ENCODE data around the gene FBXL20. TPM values are rescaled to one million over a fixed set of nuclear protein-coding genes. Genes with fewer than 3 reads are reported as not detected.
"Not testable (repeated sequence)": the region's sequence is repeated elsewhere in the genome, so short reads cannot be mapped to it uniquely, and the experiment has no call there.

Gene FBXL20
- total RNA-seq, 1 donor = 20.3 TPM

GRCh38 chr17:39341541-39341940 is 59.9 kb downstream of the FBXL20 start:
- Histone ChIP-seq H4K20me1 (ENCODE audit: insufficient read depth, low read length) (peaks cover 7% of the 10 kb centered on the region), H3K36me3 (ENCODE audit: insufficient read depth, low read length) (peaks cover 3% of the 10 kb centered on the region), H3K9me3 (ENCODE audit: low read depth, low read length) (no peaks in the 10 kb centered on the region), H2AFZ (ENCODE audit: low read length) (no peak overlapping the region), H3K4me2 (ENCODE audit: insufficient read depth, low read length) (no peak overlapping the region), H3K4me1 (ENCODE audit: insufficient read depth, low read length) (no peaks in the 10 kb centered on the region), H3K4me3 (ENCODE audit: insufficient read depth, low read length) (no peak overlapping the region), H3K27ac (ENCODE audit: low read depth, low read length) (no peak overlapping the region), H3K79me2 (ENCODE audit: insufficient read depth, low read length) (no peaks in the 10 kb centered on the region), H3K27me3 (ENCODE audit: insufficient read depth, low read length) (no peaks in the 10 kb centered on the region)
- DNase-seq (ENCODE audit: insufficient read length, low spot score, missing footprints) = no peak
- no peak for TF ChIP-seq CTCF (IDR thresholded peaks at IDR 0.05; ENCODE audit: extremely low read depth, low read depth, low read length)

- peaks cover 3% of the 10 kb centered on the region for H3K36me3 ChIP-seq (ENCODE audit: insufficient read depth, low read length)
- DNase-seq (ENCODE audit: insufficient read length, low spot score, missing footprints) = no peak
- peaks cover 6% of the 10 kb centered on the region for H4K20me1 ChIP-seq (ENCODE audit: insufficient read depth, low read length)
- no peaks in the 10 kb centered on the region for H3K9me3 ChIP-seq (ENCODE audit: low read depth, low read length)
- no peak overlapping the region for H3K4me3 ChIP-seq (ENCODE audit: insufficient read depth, low read length)
- TF ChIP-seq CTCF (IDR thresholded peaks at IDR 0.05; ENCODE audit: extremely low read depth, low read depth, low read length) = no peak
- H3K79me2 ChIP-seq (ENCODE audit: insufficient read depth, low read length) = no peaks in the 10 kb centered on the region
- no peak overlapping the region for H2AFZ ChIP-seq (ENCODE audit: low read length)
- H3K4me1 ChIP-seq (ENCODE audit: insufficient read depth, low read length) = no peaks in the 10 kb centered on the region
- no peaks in the 10 kb centered on the region for H3K27me3 ChIP-seq (ENCODE audit: insufficient read depth, low read length)
- no peak overlapping the region for H3K4me2 ChIP-seq (ENCODE audit: insufficient read depth, low read length)
- H3K27ac ChIP-seq (ENCODE audit: low read depth, low read length) = no peak overlapping the region
These were observed 60.7 kb downstream of the FBXL20 start for GRCh38 chr17:39340731-39341130.

GRCh38 chr17:39339272-39339671 is 62.2 kb downstream of the FBXL20 start:
- Histone ChIP-seq H3K27me3 (ENCODE audit: insufficient read depth, low read length) (no peaks in the 10 kb centered on the region), H3K79me2 (ENCODE audit: insufficient read depth, low read length) (no peaks in the 10 kb centered on the region), H3K9me3 (ENCODE audit: low read depth, low read length) (no peaks in the 10 kb centered on the region), H3K4me3 (ENCODE audit: insufficient read depth, low read length) (no peak overlapping the region), H3K4me2 (ENCODE audit: insufficient read depth, low read length) (no peak overlapping the region), H3K4me1 (ENCODE audit: insufficient read depth, low read length) (no peaks in the 10 kb centered on the region), H4K20me1 (ENCODE audit: insufficient read depth, low read length) (peaks cover 7% of the 10 kb centered on the region), H3K27ac (ENCODE audit: low read depth, low read length) (no peak overlapping the region), H2AFZ (ENCODE audit: low read length) (no peak overlapping the region), H3K36me3 (ENCODE audit: insufficient read depth, low read length) (peaks cover 3% of the 10 kb centered on the region)
- no peak for TF ChIP-seq CTCF (IDR thresholded peaks at IDR 0.05; ENCODE audit: extremely low read depth, low read depth, low read length)
- DNase-seq (ENCODE audit: insufficient read length, low spot score, missing footprints) = no peak

GRCh38 chr17:39337649-39338048 is 63.8 kb downstream of the FBXL20 start:
- H3K4me3 ChIP-seq (ENCODE audit: insufficient read depth, low read length); DNase-seq (ENCODE audit: insufficient read length, low spot score, missing footprints); H3K27me3 ChIP-seq (ENCODE audit: insufficient read depth, low read length); H3K4me2 ChIP-seq (ENCODE audit: insufficient read depth, low read length); H3K27ac ChIP-seq (ENCODE audit: low read depth, low read length); H3K4me1 ChIP-seq (ENCODE audit: insufficient read depth, low read length); H2AFZ ChIP-seq (ENCODE audit: low read length); H3K36me3 ChIP-seq (ENCODE audit: insufficient read depth, low read length); H4K20me1 ChIP-seq (ENCODE audit: insufficient read depth, low read length); H3K9me3 ChIP-seq (ENCODE audit: low read depth, low read length); H3K79me2 ChIP-seq (ENCODE audit: insufficient read depth, low read length): not testable (repeated sequence)
